Measurements from ENCODE around the gene DMPK. TPM values are rescaled to one million over a fixed set of nuclear protein-coding genes. Genes with fewer than 3 reads are reported as not detected.

Gene DMPK
- total RNA-seq, 1 donor, result 46.5 TPM

DNA sequence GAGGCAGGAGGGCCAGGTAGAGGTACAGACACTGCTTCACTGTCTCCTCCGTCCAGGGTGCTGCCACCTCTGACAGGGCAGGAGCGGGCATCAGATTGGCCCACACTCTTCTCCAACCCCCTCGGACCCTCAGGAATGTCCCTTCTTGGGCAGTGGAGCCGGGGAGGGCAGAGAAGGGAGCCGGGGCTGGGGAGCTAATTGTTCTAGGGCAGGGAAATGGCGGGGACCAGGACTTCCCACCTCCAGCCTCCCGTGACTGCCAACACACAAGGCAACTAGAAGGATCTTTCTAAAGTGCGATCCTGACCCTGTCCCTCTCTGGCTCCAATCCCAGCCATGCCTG lies 42.9 kb upstream of the DMPK start:
- TF ChIP-seq, protein P1, sequence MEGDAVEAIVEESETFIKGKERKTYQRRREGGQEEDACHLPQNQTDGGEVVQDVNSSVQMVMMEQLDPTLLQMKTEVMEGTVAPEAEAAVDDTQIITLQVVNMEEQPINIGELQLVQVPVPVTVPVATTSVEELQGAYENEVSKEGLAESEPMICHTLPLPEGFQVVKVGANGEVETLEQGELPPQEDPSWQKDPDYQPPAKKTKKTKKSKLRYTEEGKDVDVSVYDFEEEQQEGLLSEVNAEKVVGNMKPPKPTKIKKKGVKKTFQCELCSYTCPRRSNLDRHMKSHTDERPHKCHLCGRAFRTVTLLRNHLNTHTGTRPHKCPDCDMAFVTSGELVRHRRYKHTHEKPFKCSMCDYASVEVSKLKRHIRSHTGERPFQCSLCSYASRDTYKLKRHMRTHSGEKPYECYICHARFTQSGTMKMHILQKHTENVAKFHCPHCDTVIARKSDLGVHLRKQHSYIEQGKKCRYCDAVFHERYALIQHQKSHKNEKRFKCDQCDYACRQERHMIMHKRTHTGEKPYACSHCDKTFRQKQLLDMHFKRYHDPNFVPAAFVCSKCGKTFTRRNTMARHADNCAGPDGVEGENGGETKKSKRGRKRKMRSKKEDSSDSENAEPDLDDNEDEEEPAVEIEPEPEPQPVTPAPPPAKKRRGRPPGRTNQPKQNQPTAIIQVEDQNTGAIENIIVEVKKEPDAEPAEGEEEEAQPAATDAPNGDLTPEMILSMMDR (IDR thresholded peaks at IDR 0.05; ENCODE audit: insufficient read depth, low read length), result no peak
- no peak overlapping the region for H3K4me3 ChIP-seq (ENCODE audit: low read depth, low read length)
- DNase-seq (ENCODE audit: low read depth), result no peak

GRCh38 chr19:45824531-45825262 lies 42.4 kb upstream of the DMPK start:
- no peak overlapping the region for H3K4me3 ChIP-seq (ENCODE audit: low read depth, low read length)
- TF ChIP-seq, protein P1 (IDR thresholded peaks at IDR 0.05; ENCODE audit: insufficient read depth, low read length), result no peak

GRCh38 chr19:45824041-45824471 lies 41.8 kb upstream of the DMPK start:
- no peak for DNase-seq (ENCODE audit: low read depth)
- H3K4me3 ChIP-seq (ENCODE audit: low read depth, low read length), result no peak overlapping the region
- TF ChIP-seq, protein P1 (IDR thresholded peaks at IDR 0.05; ENCODE audit: insufficient read depth, low read length), result no peak

More at GRCh38 chr19:45824531-45825262, 42.4 kb upstream of the DMPK start:
- no peak for DNase-seq (ENCODE audit: low read depth)

DNA sequence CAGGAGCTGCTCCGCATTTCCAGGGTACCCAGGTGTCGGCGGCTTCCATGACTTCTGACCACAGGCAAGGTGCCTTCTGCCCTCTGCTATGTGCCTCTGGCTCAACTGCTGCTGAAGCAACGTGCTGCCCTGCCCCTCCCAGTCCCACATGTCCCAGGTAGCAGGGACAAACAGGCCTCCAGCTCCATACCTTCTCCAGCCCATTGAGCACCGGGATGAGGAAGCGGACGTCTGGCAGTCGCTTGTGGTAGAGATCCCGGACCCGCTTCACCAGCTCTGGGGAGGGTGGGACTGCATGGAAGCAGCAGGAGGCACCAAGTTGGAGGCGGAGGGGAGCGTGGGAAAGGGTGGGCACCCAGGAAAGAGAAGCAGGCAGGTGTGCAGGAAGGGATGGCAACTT lies 40.9 kb upstream of the DMPK start:
- no peak for DNase-seq (ENCODE audit: low read depth)
- H3K4me3 ChIP-seq (ENCODE audit: low read depth, low read length), result no peak overlapping the region
- TF ChIP-seq, protein P1 (IDR thresholded peaks at IDR 0.05; ENCODE audit: insufficient read depth, low read length), result no peak

DNA sequence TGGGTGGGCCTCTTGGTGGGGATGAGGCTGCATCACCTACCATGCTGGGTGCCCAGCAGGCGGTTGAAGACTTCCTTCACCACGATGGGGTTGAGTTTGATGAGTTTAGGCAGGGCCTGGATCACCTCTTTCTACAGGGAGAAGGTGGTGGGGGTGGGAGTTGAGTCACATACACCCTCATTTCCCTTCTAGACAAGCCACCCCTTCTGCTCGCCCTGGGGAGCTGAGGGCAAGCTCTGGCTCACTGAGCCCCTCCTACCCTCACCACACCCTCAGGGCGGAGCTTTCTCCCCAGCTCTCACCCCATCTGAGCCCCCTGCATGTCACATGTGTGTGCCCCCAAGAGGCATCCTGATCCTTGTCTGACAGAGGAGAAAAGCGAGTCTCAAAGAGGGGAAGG lies 40.4 kb upstream of the DMPK start:
- TF ChIP-seq, protein P1 (IDR thresholded peaks at IDR 0.05; ENCODE audit: insufficient read depth, low read length), result no peak
- no peak for DNase-seq (ENCODE audit: low read depth)
- H3K4me3 ChIP-seq (ENCODE audit: low read depth, low read length), result no peak overlapping the region

DNA sequence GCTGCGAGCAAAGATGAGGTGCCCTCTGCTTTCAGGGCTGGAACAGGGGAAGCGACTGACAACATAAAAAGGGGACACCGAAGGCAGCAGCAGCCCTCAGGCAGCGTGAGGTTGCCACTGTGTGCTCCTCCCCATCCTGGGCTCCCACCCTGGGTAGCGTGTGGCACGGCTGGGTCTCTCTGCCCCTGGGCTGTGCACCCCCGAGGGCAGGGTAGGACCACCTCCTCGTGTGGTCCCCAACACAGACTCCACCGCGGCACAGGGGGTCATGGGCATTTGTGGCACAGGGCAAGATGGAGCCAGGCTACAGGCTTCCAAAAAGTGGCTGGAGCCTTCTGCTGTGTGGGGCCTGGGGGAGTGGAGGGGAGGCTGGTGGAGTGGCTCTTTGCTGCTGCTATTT lies 39.3 kb upstream of the DMPK start:
- TF ChIP-seq, protein P1 (IDR thresholded peaks at IDR 0.05; ENCODE audit: insufficient read depth, low read length), result no peak
- H3K4me3 ChIP-seq (ENCODE audit: low read depth, low read length), result no peak overlapping the region
- DNase-seq (ENCODE audit: low read depth), result no peak

GRCh38 chr19:45821103-45821521 lies 38.8 kb upstream of the DMPK start:
- no peak overlapping the region for H3K4me3 ChIP-seq (ENCODE audit: low read depth, low read length)
- DNase-seq (ENCODE audit: low read depth), result no peak
- TF ChIP-seq, protein P1 (IDR thresholded peaks at IDR 0.05; ENCODE audit: insufficient read depth, low read length), result no peak
